ENCODE measurements around the gene SSR2.
"Not testable (repeated sequence)": the region's sequence is repeated elsewhere in the genome, so short reads cannot be mapped to it uniquely, and the experiment has no call there.

The SSR2 gene

GRCh38 chr1:156045076-156045475, 24.3 kb upstream of the SSR2 start:
- DNase-seq: no peak

- no peak for DNase-seq
Measured at GRCh38 chr1:156042828-156043227, 22.1 kb upstream of the SSR2 start.

- not testable (repeated sequence) for DNase-seq
Measured at GRCh38 chr1:156034991-156035390, 14.2 kb upstream of the SSR2 start.

- DNase-seq: no peak
Measured at GRCh38 chr1:156033011-156033410, 12.3 kb upstream of the SSR2 start.

GRCh38 chr1:156026588-156026987, 5.8 kb upstream of the SSR2 start:
- no peak for DNase-seq

GRCh38 chr1:156025876-156026275, 5.1 kb upstream of the SSR2 start:
- DNase-seq: peak; percentile 65

- DNase-seq: no peak
Measured at GRCh38 chr1:156024801-156025200, 4.0 kb upstream of the SSR2 start.

- DNase-seq: no peak
Measured at GRCh38 chr1:156021954-156022353, 1.2 kb upstream of the SSR2 start.

- no peak for DNase-seq
Measured at GRCh38 chr1:156021093-156021428, 310 bp upstream of the SSR2 start.

GRCh38 chr1:156019946-156020292, 832 bp downstream of the SSR2 start:
- no peak for DNase-seq

- DNase-seq: no peak
Measured at GRCh38 chr1:156014829-156015228, 5.9 kb downstream of the SSR2 start.

- no peak for DNase-seq
Measured at GRCh38 chr1:156012051-156012817, 8.5 kb downstream of the SSR2 start.

- DNase-seq: no peak
Measured at GRCh38 chr1:156009404-156009803, 11.3 kb downstream of the SSR2 start.

GRCh38 chr1:156006666-156007376, 13.9 kb downstream of the SSR2 start:
- no peak for DNase-seq

- no peak for DNase-seq
Measured at GRCh38 chr1:156004843-156005584, 15.7 kb downstream of the SSR2 start.

- no peak for DNase-seq
Measured at GRCh38 chr1:156003923-156004188, 16.9 kb downstream of the SSR2 start.

GRCh38 chr1:156002188-156002911, 18.4 kb downstream of the SSR2 start:
- DNase-seq: no peak

GRCh38 chr1:156001662-156002171, 19.0 kb downstream of the SSR2 start:
- DNase-seq: no peak

GRCh38 chr1:156001021-156001661, 19.6 kb downstream of the SSR2 start:
- DNase-seq: no peak

- DNase-seq: no peak
Measured at GRCh38 chr1:155999964-156000363, 20.8 kb downstream of the SSR2 start.

GRCh38 chr1:155996166-155996565, 24.6 kb downstream of the SSR2 start:
- no peak for DNase-seq

- DNase-seq: no peak
Measured at GRCh38 chr1:155993595-155993994, 27.2 kb downstream of the SSR2 start.

Data from RPMI8226 (cell line).